Measurements from ENCODE around the gene HECTD4. TPM values are rescaled to one million over a fixed set of nuclear protein-coding genes. Genes with fewer than 3 reads are reported as not detected.
A peak's percentile ranks its signal among the peaks of the same experiment; 100 is the strongest.

HECTD4 gene
- total RNA-seq, 2 experiments from 2014 or later = 15.8 to 17.8 TPM

- Mint-ChIP-seq H3K27ac (no peak overlapping the region), H3K36me3 (peaks cover 9% of the 10 kb centered on the region), H3K27me3 (no peaks in the 10 kb centered on the region), H3K4me1 (peaks cover 5% of the 10 kb centered on the region), H3K9me3 (no peaks in the 10 kb centered on the region), H3K4me3 (no peak overlapping the region)
- DNase-seq = no peak
These were observed 209.5 kb downstream of the HECTD4 start for GRCh38 chr12:112172556-112173324.

GRCh38 chr12:112170971-112171596 is 211.1 kb downstream of the HECTD4 start:
- Mint-ChIP-seq H3K27ac (no peak overlapping the region), H3K9me3 (no peaks in the 10 kb centered on the region), H3K36me3 (peaks cover 9% of the 10 kb centered on the region), H3K27me3 (no peaks in the 10 kb centered on the region), H3K4me3 (no peak overlapping the region), H3K4me1 (peaks cover 5% of the 10 kb centered on the region)
- DNase-seq = no peak

- Mint-ChIP-seq H3K27me3 (no peaks in the 10 kb centered on the region), H3K4me1 (peaks cover 5% of the 10 kb centered on the region), H3K36me3 (peaks cover 5% of the 10 kb centered on the region), H3K9me3 (no peaks in the 10 kb centered on the region), H3K4me3 (no peak overlapping the region), H3K27ac (peak overlapping the region; percentile 2)
- DNase-seq = peak; percentile 32
These were observed 211.9 kb downstream of the HECTD4 start for GRCh38 chr12:112170376-112170775.

- no peak for DNase-seq
- Mint-ChIP-seq H3K4me3 (no peak overlapping the region), H3K9me3 (no peaks in the 10 kb centered on the region), H3K27ac (peak overlapping the region; percentile 2), H3K27me3 (no peaks in the 10 kb centered on the region), H3K4me1 (peaks cover 5% of the 10 kb centered on the region), H3K36me3 (peaks cover 5% of the 10 kb centered on the region)
These were observed 212.3 kb downstream of the HECTD4 start for GRCh38 chr12:112169966-112170365.

GRCh38 chr12:112169161-112169872 is 212.9 kb downstream of the HECTD4 start:
- Mint-ChIP-seq H3K27me3 (no peaks in the 10 kb centered on the region), H3K36me3 (peaks cover 5% of the 10 kb centered on the region), H3K9me3 (no peaks in the 10 kb centered on the region), H3K27ac (no peak overlapping the region), H3K4me1 (peaks cover 5% of the 10 kb centered on the region), H3K4me3 (no peak overlapping the region)
- no peak for DNase-seq

- Mint-ChIP-seq H3K27ac (no peak overlapping the region), H3K9me3 (no peaks in the 10 kb centered on the region), H3K36me3 (peaks cover 7% of the 10 kb centered on the region), H3K4me1 (peaks cover 5% of the 10 kb centered on the region), H3K27me3 (no peaks in the 10 kb centered on the region), H3K4me3 (no peak overlapping the region)
- no peak for DNase-seq
These were observed 213.7 kb downstream of the HECTD4 start for GRCh38 chr12:112168561-112168971.

GRCh38 chr12:112167718-112168525 is 214.3 kb downstream of the HECTD4 start:
- Mint-ChIP-seq H3K36me3 (peaks cover 10% of the 10 kb centered on the region), H3K4me1 (peaks cover 5% of the 10 kb centered on the region), H3K27ac (no peak overlapping the region), H3K27me3 (no peaks in the 10 kb centered on the region), H3K9me3 (no peaks in the 10 kb centered on the region), H3K4me3 (no peak overlapping the region)
- no peak for DNase-seq

- H3K27me3 Mint-ChIP-seq = no peaks in the 10 kb centered on the region
- DNase-seq = no peak
- no peak overlapping the region for H3K27ac Mint-ChIP-seq
- no peak overlapping the region for H3K4me3 Mint-ChIP-seq
- peaks cover 15% of the 10 kb centered on the region for H3K36me3 Mint-ChIP-seq
- H3K9me3 Mint-ChIP-seq = no peaks in the 10 kb centered on the region
- peaks cover 5% of the 10 kb centered on the region for H3K4me1 Mint-ChIP-seq
These were observed 215.2 kb downstream of the HECTD4 start for GRCh38 chr12:112167031-112167461.

- H3K4me3 Mint-ChIP-seq = no peak overlapping the region
- H3K9me3 Mint-ChIP-seq = peaks cover 3% of the 10 kb centered on the region
- DNase-seq = no peak
- no peaks in the 10 kb centered on the region for H3K27me3 Mint-ChIP-seq
- peaks cover 5% of the 10 kb centered on the region for H3K4me1 Mint-ChIP-seq
- peaks cover 20% of the 10 kb centered on the region for H3K36me3 Mint-ChIP-seq
- H3K27ac Mint-ChIP-seq = no peak overlapping the region
These were observed 215.9 kb downstream of the HECTD4 start for GRCh38 chr12:112166051-112167015.

- H3K36me3 Mint-ChIP-seq = peaks cover 27% of the 10 kb centered on the region
These were observed 216.6 kb downstream of the HECTD4 start for GRCh38 chr12:112165624-112166023.

GRCh38 chr12:112164011-112164660 is 218.1 kb downstream of the HECTD4 start:
- Mint-ChIP-seq H3K9me3 (peaks cover 13% of the 10 kb centered on the region), H3K27ac (no peak overlapping the region), H3K27me3 (no peaks in the 10 kb centered on the region), H3K4me3 (no peak overlapping the region), H3K4me1 (peaks cover 2% of the 10 kb centered on the region), H3K36me3 (peaks cover 37% of the 10 kb centered on the region)
- DNase-seq = no peak

More at GRCh38 chr12:112165624-112166023, 216.6 kb downstream of the HECTD4 start:
- DNase-seq = no peak
- H3K4me1 Mint-ChIP-seq = peaks cover 4% of the 10 kb centered on the region
- no peak overlapping the region for H3K4me3 Mint-ChIP-seq
- no peaks in the 10 kb centered on the region for H3K27me3 Mint-ChIP-seq
- H3K27ac Mint-ChIP-seq = no peak overlapping the region
- H3K9me3 Mint-ChIP-seq = peaks cover 3% of the 10 kb centered on the region

GRCh38 chr12:112163471-112163991 is 218.7 kb downstream of the HECTD4 start:
- DNase-seq = no peak
- H3K4me3 Mint-ChIP-seq = no peak overlapping the region
- peaks cover 8% of the 10 kb centered on the region for H3K4me1 Mint-ChIP-seq
- no peak overlapping the region for H3K27ac Mint-ChIP-seq
- H3K9me3 Mint-ChIP-seq = peaks cover 13% of the 10 kb centered on the region
- peaks cover 43% of the 10 kb centered on the region for H3K36me3 Mint-ChIP-seq
- no peaks in the 10 kb centered on the region for H3K27me3 Mint-ChIP-seq

GRCh38 chr12:112163056-112163455 is 219.2 kb downstream of the HECTD4 start:
- DNase-seq = no peak
- H3K27me3 Mint-ChIP-seq = no peaks in the 10 kb centered on the region
- peaks cover 17% of the 10 kb centered on the region for H3K9me3 Mint-ChIP-seq
- no peak overlapping the region for H3K27ac Mint-ChIP-seq
- peaks cover 13% of the 10 kb centered on the region for H3K4me1 Mint-ChIP-seq
- H3K4me3 Mint-ChIP-seq = no peak overlapping the region
- H3K36me3 Mint-ChIP-seq = peaks cover 48% of the 10 kb centered on the region

Measured in activated naive CD8-positive, alpha-beta T cell treated with anti-CD3 and anti-CD28 coated beads for 36 hours (primary cell).